ENCODE measurements around the gene UBAC1. TPM values are rescaled to one million over a fixed set of nuclear protein-coding genes. Genes with fewer than 3 reads are reported as not detected.

The UBAC1 gene
- total RNA-seq, 1 experiment from 2014 or later: 60.6 TPM

GRCh38 chr9:135932656-135933055 is 28.5 kb downstream of the UBAC1 start:
- 0 out of 2 replicates have a peak, but pooled peaks cover 4% of the 10 kb centered on the region for H3K9me3 ChIP-seq (replicated peaks)
- no peak overlapping the region for H3K4me3 ChIP-seq
- DNase-seq: no peak
- no peaks in the 10 kb centered on the region for H3K4me1 ChIP-seq
- H3K27me3 ChIP-seq: no peaks in the 10 kb centered on the region
- no peak overlapping the region for H3K27ac ChIP-seq
- H3K36me3 ChIP-seq: peaks cover 52% of the 10 kb centered on the region

- H3K27ac ChIP-seq: no peak overlapping the region
- no peaks in the 10 kb centered on the region for H3K27me3 ChIP-seq
- H3K4me3 ChIP-seq: no peak overlapping the region
- H3K4me1 ChIP-seq: no peaks in the 10 kb centered on the region
- H3K36me3 ChIP-seq: peaks cover 41% of the 10 kb centered on the region
- no peaks in the 10 kb centered on the region for H3K9me3 ChIP-seq (replicated peaks)
- DNase-seq: no peak
These were observed 29.8 kb downstream of the UBAC1 start for GRCh38 chr9:135931349-135931820.

GRCh38 chr9:135930446-135931345 is 30.5 kb downstream of the UBAC1 start:
- no peak for DNase-seq
- H3K9me3 ChIP-seq (replicated peaks): no peaks in the 10 kb centered on the region
- H3K36me3 ChIP-seq: peaks cover 37% of the 10 kb centered on the region
- H3K4me1 ChIP-seq: no peaks in the 10 kb centered on the region
- no peaks in the 10 kb centered on the region for H3K27me3 ChIP-seq
- no peak overlapping the region for H3K27ac ChIP-seq
- no peak overlapping the region for H3K4me3 ChIP-seq

GRCh38 chr9:135929656-135930445 is 31.3 kb downstream of the UBAC1 start:
- Histone ChIP-seq H3K36me3 (peaks cover 30% of the 10 kb centered on the region), H3K4me3 (no peak overlapping the region), H3K27me3 (no peaks in the 10 kb centered on the region), H3K4me1 (no peaks in the 10 kb centered on the region), H3K27ac (no peak overlapping the region), H3K9me3 (replicated peaks) (no peaks in the 10 kb centered on the region)
- DNase-seq: no peak

- Histone ChIP-seq H3K4me1 (no peaks in the 10 kb centered on the region), H3K27me3 (no peaks in the 10 kb centered on the region), H3K9me3 (replicated peaks) (no peaks in the 10 kb centered on the region), H3K27ac (no peak overlapping the region), H3K4me3 (no peak overlapping the region), H3K36me3 (peaks cover 30% of the 10 kb centered on the region)
- no peak for DNase-seq
These were observed 32.2 kb downstream of the UBAC1 start for GRCh38 chr9:135928731-135929655.

- Histone ChIP-seq H3K4me1 (no peaks in the 10 kb centered on the region), H3K4me3 (no peak overlapping the region), H3K27ac (no peak overlapping the region), H3K9me3 (replicated peaks) (no peaks in the 10 kb centered on the region), H3K36me3 (peaks cover 22% of the 10 kb centered on the region), H3K27me3 (no peaks in the 10 kb centered on the region)
- DNase-seq: no peak
These were observed 33.0 kb downstream of the UBAC1 start for GRCh38 chr9:135928074-135928730.

GRCh38 chr9:135927195-135928013 is 33.8 kb downstream of the UBAC1 start:
- Histone ChIP-seq H3K4me3 (no peak overlapping the region), H3K27me3 (no peaks in the 10 kb centered on the region), H3K36me3 (peaks cover 14% of the 10 kb centered on the region), H3K4me1 (no peaks in the 10 kb centered on the region), H3K9me3 (replicated peaks) (no peaks in the 10 kb centered on the region), H3K27ac (no peak overlapping the region)
- no peak for DNase-seq

GRCh38 chr9:135926402-135927194 is 34.6 kb downstream of the UBAC1 start:
- Histone ChIP-seq H3K27me3 (no peaks in the 10 kb centered on the region), H3K9me3 (replicated peaks) (no peaks in the 10 kb centered on the region), H3K27ac (no peak overlapping the region), H3K36me3 (peaks cover 11% of the 10 kb centered on the region; the same call in 1 of the 2 replicates), H3K4me3 (no peak overlapping the region), H3K4me1 (no peaks in the 10 kb centered on the region)
- no peak for DNase-seq

GRCh38 chr9:135925496-135926133 is 35.6 kb downstream of the UBAC1 start:
- 0 out of 2 replicates have a peak, but pooled peaks cover 4% of the 10 kb centered on the region for H3K36me3 ChIP-seq
- no peak for DNase-seq
- H3K4me3 ChIP-seq: no peak overlapping the region

GRCh38 chr9:135924628-135925338 is 36.4 kb downstream of the UBAC1 start:
- no peak for DNase-seq
- H3K4me3 ChIP-seq: no peak overlapping the region
- no peak overlapping the region for H3K27ac ChIP-seq
- H3K36me3 ChIP-seq: 0 out of 2 replicates have a peak, but pooled peaks cover 4% of the 10 kb centered on the region
- H3K27me3 ChIP-seq: no peaks in the 10 kb centered on the region
- H3K9me3 ChIP-seq (replicated peaks): no peaks in the 10 kb centered on the region
- no peaks in the 10 kb centered on the region for H3K4me1 ChIP-seq

More at GRCh38 chr9:135925496-135926133, 35.6 kb downstream of the UBAC1 start:
- Histone ChIP-seq H3K27ac (no peak overlapping the region), H3K27me3 (no peaks in the 10 kb centered on the region), H3K9me3 (replicated peaks) (no peaks in the 10 kb centered on the region), H3K4me1 (no peaks in the 10 kb centered on the region)

- Histone ChIP-seq H3K36me3 (0 out of 2 replicates have a peak, but pooled peaks cover 4% of the 10 kb centered on the region), H3K9me3 (replicated peaks) (no peaks in the 10 kb centered on the region), H3K4me3 (no peak overlapping the region), H3K27ac (no peak overlapping the region), H3K4me1 (no peaks in the 10 kb centered on the region), H3K27me3 (no peaks in the 10 kb centered on the region)
- no peak for DNase-seq
These were observed 37.7 kb downstream of the UBAC1 start for GRCh38 chr9:135923508-135923907.

All from SJCRH30 (cell line).